MCF 10A (cell line): ENCODE results near the gene CORO2B. TPM values are rescaled to one million over a fixed set of nuclear protein-coding genes. Genes with fewer than 3 reads are reported as not detected.

Experiments used
- BruUV-seq: library from RNA; stranded (reverse); fragments of 400-500 nt; replicated peaks from 2 replicates; lab custom pipeline; 2021; lab: Mats Ljungman, UMichigan
- CTCF ChIA-PET: fragments of 300-600 bp; sonication (Branson Sonifier 250); formaldehyde crosslinking; extraction: SDS; loops from one replicate; lab custom pipeline; 2021; ENCODE audit warnings: antibody characterized with exemption, inconsistent platforms; lab: Yijun Ruan, JAX
- POLR2A ChIA-PET: fragments of 300-600, 350-650 bp; sonication (Branson Sonifier 250); formaldehyde crosslinking; extraction: SDS; loops from one replicate; lab custom pipeline; 2020; ENCODE audit warnings: antibody characterized with exemption, inconsistent platforms; lab: Yijun Ruan, JAX
- DNase-seq: peaks from one replicate; pipeline ENCODE4 v3.0.0-alpha.2; 2018; ENCODE audit not compliant: unreplicated experiment
- H3K27ac Mint-ChIP-seq: one replicate; pipeline ENCODE4 v1.8.0; 2022; ENCODE audit warnings: mild to moderate bottlenecking, low read depth, mixed read lengths; ENCODE audit not compliant: unreplicated experiment
- H3K27me3 Mint-ChIP-seq: one replicate; pipeline ENCODE4 v1.8.0; 2022; ENCODE audit warnings: mixed read lengths; ENCODE audit not compliant: insufficient read depth, unreplicated experiment
- H3K36me3 Mint-ChIP-seq: one replicate; pipeline ENCODE4 v1.8.0; 2022; ENCODE audit warnings: mild to moderate bottlenecking, moderate library complexity, mixed read lengths; ENCODE audit not compliant: insufficient read depth, unreplicated experiment
- H3K4me1 Mint-ChIP-seq: one replicate; pipeline ENCODE4 v1.8.0; 2022; ENCODE audit warnings: mixed read lengths; ENCODE audit not compliant: insufficient read depth, unreplicated experiment
- H3K4me3 Mint-ChIP-seq: one replicate; pipeline ENCODE4 v1.8.0; 2022; ENCODE audit warnings: mild to moderate bottlenecking, moderate library complexity, mixed read lengths; ENCODE audit not compliant: unreplicated experiment
- H3K9me3 Mint-ChIP-seq: one replicate; pipeline ENCODE4 v1.8.0; 2022; ENCODE audit warnings: mixed read lengths; ENCODE audit not compliant: unreplicated experiment
- CTCF ChIP-seq: fragments of 200-600 bp; IDR thresholded peaks from one replicate; pipeline ENCODE4 v1.8.0; 2022; ENCODE audit warnings: antibody characterized with exemption, mild to moderate bottlenecking; ENCODE audit not compliant: unreplicated experiment
- intact Hi-C: fragments of 100-400 bp; cut with micrococcal nuclease; formaldehyde crosslinking; loops from 2 replicates; pipeline ENCODE4 v1.14.1; 2022
- total RNA-seq: library from RNA; stranded (reverse); gene quantifications from 2 replicates; pipeline ENCODE4 v1.2.3, GENCODE V29; 2022

CORO2B gene
- total RNA-seq, 1 experiment from 2014 or later: 0.79 TPM

- no peak for DNase-seq
- H3K27ac Mint-ChIP-seq: no peak overlapping the region
- no TSS peak for BruUV-seq
- ChIA-PET CTCF (interaction anchor here (0.7 kb wide), 1 partner anchor 224 kb away, joined by 4 read pairs; no protein-coding TSS in a partner anchor), POLR2A (no interaction called here)
- intact Hi-C loops: no loop called here
- H3K4me3 Mint-ChIP-seq: no peak overlapping the region
- no peaks in the 10 kb centered on the region for H3K27me3 Mint-ChIP-seq
- H3K4me1 Mint-ChIP-seq: no peaks in the 10 kb centered on the region
- no peaks in the 10 kb centered on the region for H3K36me3 Mint-ChIP-seq
- no peak for TF ChIP-seq CTCF
- H3K9me3 Mint-ChIP-seq: no peaks in the 10 kb centered on the region
These were observed 39.6 kb downstream of the CORO2B start for GRCh38 chr15:68618394-68618793.

GRCh38 chr15:68618908-68619698 lies 40.3 kb downstream of the CORO2B start:
- no peaks in the 10 kb centered on the region for H3K9me3 Mint-ChIP-seq
- no peaks in the 10 kb centered on the region for H3K27me3 Mint-ChIP-seq
- H3K27ac Mint-ChIP-seq: no peak overlapping the region
- no peak overlapping the region for H3K4me3 Mint-ChIP-seq
- ChIA-PET CTCF (interaction anchor here (0.7 kb wide), 1 partner anchor 224 kb away, joined by 4 read pairs; no protein-coding TSS in a partner anchor), POLR2A (no interaction called here)
- no TSS peak for BruUV-seq
- no peaks in the 10 kb centered on the region for H3K4me1 Mint-ChIP-seq
- intact Hi-C loops: no loop called here
- H3K36me3 Mint-ChIP-seq: no peaks in the 10 kb centered on the region
- DNase-seq: no peak
- TF ChIP-seq CTCF: no peak

- no peak overlapping the region for H3K4me3 Mint-ChIP-seq
- H3K4me1 Mint-ChIP-seq: no peaks in the 10 kb centered on the region
- no peak overlapping the region for H3K27ac Mint-ChIP-seq
- peak; percentile 19 for DNase-seq
- no TSS peak for BruUV-seq
- CTCF ChIA-PET: interaction anchor here (0.6 to 1.0 kb wide), 2 partner anchors 31 to 63 kb away, joined by 3 to 4 read pairs; no protein-coding TSS in a partner anchor
- no peaks in the 10 kb centered on the region for H3K36me3 Mint-ChIP-seq
- POLR2A ChIA-PET: no interaction called here
- no peak for TF ChIP-seq CTCF
- no peaks in the 10 kb centered on the region for H3K9me3 Mint-ChIP-seq
- no peaks in the 10 kb centered on the region for H3K27me3 Mint-ChIP-seq
- intact Hi-C loops: no loop called here
These were observed 42.1 kb downstream of the CORO2B start for GRCh38 chr15:68620721-68621527.

- H3K4me1 Mint-ChIP-seq: no peaks in the 10 kb centered on the region
- no peak overlapping the region for H3K4me3 Mint-ChIP-seq
- intact Hi-C loops: no loop called here
- H3K36me3 Mint-ChIP-seq: no peaks in the 10 kb centered on the region
- H3K27ac Mint-ChIP-seq: no peak overlapping the region
- POLR2A ChIA-PET: no interaction called here
- BruUV-seq: no TSS peak
- CTCF ChIA-PET: interaction anchor here (0.6 to 1.0 kb wide), 3 partner anchors 30 to 143 kb away, joined by 3 to 4 read pairs (median 3); no protein-coding TSS in a partner anchor
- DNase-seq: no peak
- H3K9me3 Mint-ChIP-seq: no peaks in the 10 kb centered on the region
- TF ChIP-seq CTCF: no peak
- H3K27me3 Mint-ChIP-seq: no peaks in the 10 kb centered on the region
These were observed 42.7 kb downstream of the CORO2B start for GRCh38 chr15:68621535-68621934.
